B cell (primary cell): ENCODE data around the gene RIC1. TPM values are rescaled to one million over a fixed set of nuclear protein-coding genes. Genes with fewer than 3 reads are reported as not detected.

Source experiments
- ATAC-seq: fragments of 200-7000 bp; cut with Tn5 transposase; one replicate; pipeline ENCODE4 v1.10.0; 2021; ENCODE audit warnings: low read depth, mild to moderate bottlenecking, moderate number of reproducible peaks, moderate library complexity
- CTCF ChIA-PET: fragments of 350-600 bp; sonication (Branson Sonifier 250); formaldehyde crosslinking; loops from one replicate; lab custom pipeline; 2021; ENCODE audit warnings: antibody characterized with exemption, inconsistent platforms; lab: Charles Lee
- POLR2A ChIA-PET: fragments of 350-600 bp; sonication (Branson Sonifier 250); formaldehyde crosslinking; loops from one replicate; lab custom pipeline; 2021; ENCODE audit warnings: antibody characterized with exemption; lab: Charles Lee
- DNase-seq: peaks from one replicate; pipeline ENCODE4 v3.0.0; 2013
- H2AFZ ChIP-seq: 2 replicates; pipeline ENCODE4 v1.6.1; 2012; ENCODE audit warnings: mild to moderate bottlenecking, low read depth, low read length; ENCODE audit not compliant: insufficient read depth, poor library complexity, severe bottlenecking
- H3K27ac ChIP-seq, 2 donors: 1 replicate in 1 of 2; 2 replicates in 1 of 2; pipeline ENCODE4 v1.5.1; 2012 to 2013; ENCODE audit warnings: low read length in 2 of 2, mild to moderate bottlenecking in 2 of 2, moderate library complexity in 1 of 2
- H3K27me3 ChIP-seq, 4 experiments: fragments of 200-600 bp in 1 of 4; sonication (generic) in 1 of 4; replicated peaks in 1 of 4; 1 replicate in 2 of 4; 2 replicates in 2 of 4; pipeline versions ENCODE4 v1.6.1 to v1.7.0; 2013 to 2016; ENCODE audit warnings: low read length in 3 of 4, mild to moderate bottlenecking in 2 of 4, mixed read lengths in 1 of 4, moderate library complexity in 1 of 4; ENCODE audit not compliant: insufficient read depth in 4 of 4, control insufficient read depth in 3 of 4; ENCODE audit errors: control extremely low read depth in 1 of 4
- H3K36me3 ChIP-seq, 2 experiments: replicated peaks in 1 of 2; 1 replicate in 1 of 2; 2 replicates in 1 of 2; pipeline versions ENCODE4 v1.6.1 to v1.7.1; 2013; ENCODE audit warnings: low read length in 1 of 2; ENCODE audit not compliant: insufficient read depth in 2 of 2, control insufficient read depth in 1 of 2; ENCODE audit errors: control extremely low read depth in 1 of 2, extremely low read depth in 1 of 2
- H3K4me1 ChIP-seq, 2 donors: fragments of 200-600 bp in 1 of 2; sonication (generic) in 1 of 2; 1 replicate in 1 of 2; 2 replicates in 1 of 2; pipeline versions ENCODE4 v1.5.1 to v1.6.1; 2013 to 2017; ENCODE audit warnings: low read length in 2 of 2; ENCODE audit not compliant: control insufficient read depth in 2 of 2, insufficient read depth in 2 of 2
- H3K4me2 ChIP-seq: replicated peaks from 2 replicates; pipeline ENCODE3; 2012; ENCODE audit warnings: mild to moderate bottlenecking, low read depth, low read length; ENCODE audit not compliant: poor library complexity, severe bottlenecking
- H3K4me3 ChIP-seq, 5 experiments: fragments of 200-600 bp in 1 of 5; sonication (generic) in 1 of 5; 1 replicate in 3 of 5; 2 replicates in 2 of 5; pipeline versions ENCODE4 v1.5.1 to v1.7.0; 2011 to 2016; ENCODE audit warnings: low read length in 4 of 5, mild to moderate bottlenecking in 4 of 5, low read depth in 2 of 5, control low read depth in 1 of 5, moderate library complexity in 1 of 5; ENCODE audit not compliant: insufficient read depth in 1 of 5; ENCODE audit errors: control extremely low read depth in 1 of 5, extremely low read depth in 1 of 5
- H3K79me2 ChIP-seq: fragments of 200-600 bp; sonication (generic); one replicate; pipeline ENCODE4 v1.6.0; 2016; ENCODE audit warnings: low read length; ENCODE audit not compliant: control insufficient read depth, insufficient read depth
- H3K9ac ChIP-seq: fragments of 200-600 bp; sonication (generic); 2 replicates; pipeline ENCODE4 v1.6.1; 2017; ENCODE audit warnings: mild to moderate bottlenecking, low read length, moderate library complexity
- H3K9me3 ChIP-seq, 3 donors: one replicate each; pipeline versions ENCODE4 v1.6.1 to v1.7.1; 2013; ENCODE audit warnings: low read length in 2 of 3; ENCODE audit not compliant: control insufficient read depth in 2 of 3, insufficient read depth in 1 of 3; ENCODE audit errors: control extremely low read depth in 1 of 3
- H4K20me1 ChIP-seq: 2 replicates; pipeline ENCODE4 v1.6.0; 2012; ENCODE audit warnings: mild to moderate bottlenecking, low read length; ENCODE audit not compliant: insufficient read depth, control insufficient read depth, poor library complexity, severe bottlenecking
- H3K27ac Mint-ChIP-seq: one replicate; pipeline ENCODE4 v1.8.0; 2021; ENCODE audit warnings: mixed read lengths
- H3K27me3 Mint-ChIP-seq: one replicate; pipeline ENCODE4 v1.8.0; 2021; ENCODE audit warnings: mixed read lengths
- H3K4me1 Mint-ChIP-seq: one replicate; pipeline ENCODE4 v1.8.0; 2021; ENCODE audit warnings: mixed read lengths
- H3K4me3 Mint-ChIP-seq: one replicate; pipeline ENCODE4 v1.8.0; 2021; ENCODE audit warnings: mixed read lengths
- H3K9me3 Mint-ChIP-seq: one replicate; pipeline ENCODE4 v1.8.0; 2022; ENCODE audit warnings: mixed read lengths; ENCODE audit not compliant: insufficient read depth
- CTCF ChIP-seq: fragments of 200-600 bp; IDR thresholded peaks from one replicate; pipeline ENCODE4 v1.8.0; 2022; ENCODE audit warnings: antibody characterized with exemption, mild to moderate bottlenecking
- EZH2 ChIP-seq: IDR thresholded peaks from 2 replicates; pipeline ENCODE4 v1.6.1; 2012; ENCODE audit warnings: borderline replicate concordance, low read depth, mild to moderate bottlenecking, moderate library complexity, low read length; ENCODE audit not compliant: insufficient read depth, poor library complexity, severe bottlenecking
- WGBS: methylation state at CpG from one replicate; pipeline ENCODE4 v1.1.5; 2013; ENCODE audit warnings: missing lambda C conversion rate; ENCODE audit not compliant: insufficient coverage; 5-methylcytosine and 5-hydroxymethylcytosine counted together
- intact Hi-C: fragments of 100-400 bp; cut with micrococcal nuclease; formaldehyde crosslinking; loops from one replicate; pipeline ENCODE4 v1.10.0; 2022
- polyA plus RNA-seq: library from polyadenylated mRNA; depleted of rRNA; stranded (reverse); fragments of >200 nt; gene quantifications from 2 replicates; pipeline ENCODE4 v1.2.3, GENCODE V29; 2012
- total RNA-seq, 2 donors: library from RNA; stranded (reverse); fragments of 120-200 nt in 1 of 2; gene quantifications; 1 replicate in 1 of 2; 2 replicates in 1 of 2; pipeline versions ENCODE4 v1.2.3 to v1.2.4, GENCODE V29; 2013 to 2022

RIC1 gene
- total and polyA plus RNA-seq, 2 donors (not counting 1 experiment from before 2014, with no cell fraction given) = 20.7 to 58.8 TPM

GRCh38 chr9:5614192-5614591 lies 14.7 kb upstream of the RIC1 start:
- Mint-ChIP-seq H3K4me3 (no peak overlapping the region), H3K27ac (peak overlapping the region; percentile 46), H3K9me3 (no peaks in the 10 kb centered on the region), H3K4me1 (peaks cover 47% of the 10 kb centered on the region), H3K27me3 (no peaks in the 10 kb centered on the region)
- H3K27me3 ChIP-seq = no peaks in the 10 kb centered on the region
- no peak overlapping the region for H2AFZ ChIP-seq
- H3K9ac ChIP-seq = no peak overlapping the region
- intact Hi-C loops = no loop called here
- DNase-seq = no peak
- ChIA-PET CTCF (no interaction called here), POLR2A (interaction anchor here (0.7 kb wide), 1 partner anchor 935 kb away, joined by 4 read pairs; the partner anchor contains the start of gene CDC37L1)
- H3K4me2 ChIP-seq = no peak overlapping the region
- no peak overlapping the region for H3K27ac ChIP-seq
- H4K20me1 ChIP-seq = no peaks in the 10 kb centered on the region
- no peaks in the 10 kb centered on the region for H3K36me3 ChIP-seq
- no peak for ATAC-seq
- no CpG with 5 or more reads among the region's 4 CpGs for WGBS
- no peak overlapping the region for H3K4me3 ChIP-seq
- TF ChIP-seq CTCF = no peak
- TF ChIP-seq EZH2 = no peak
- H3K4me1 ChIP-seq = peaks cover 28 to 29% of the 10 kb centered on the region in 2 donors
- peaks cover 49% of the 10 kb centered on the region for H3K79me2 ChIP-seq
- H3K9me3 ChIP-seq = no peaks in the 10 kb centered on the region

GRCh38 chr9:5614985-5615384 lies 13.9 kb upstream of the RIC1 start:
- no peak overlapping the region for H3K4me2 ChIP-seq
- ATAC-seq (no peak), DNase-seq (no peak)
- H3K4me1 ChIP-seq = peaks cover 26 to 32% of the 10 kb centered on the region in 2 donors
- peaks cover 46% of the 10 kb centered on the region for H3K4me1 Mint-ChIP-seq
- H3K27ac Mint-ChIP-seq = peak overlapping the region; percentile 53
- H3K9me3 ChIP-seq = no peaks in the 10 kb centered on the region
- H2AFZ ChIP-seq = no peak overlapping the region
- H3K9me3 Mint-ChIP-seq = no peaks in the 10 kb centered on the region
- no peaks in the 10 kb centered on the region for H3K27me3 Mint-ChIP-seq
- H3K79me2 ChIP-seq = peaks cover 57% of the 10 kb centered on the region
- intact Hi-C loops = no loop called here
- no peak for TF ChIP-seq CTCF
- no peak for TF ChIP-seq EZH2
- POLR2A ChIA-PET = interaction anchor here (0.7 kb wide), 1 partner anchor 936 kb away, joined by 4 read pairs; the partner anchor contains the start of gene CDC37L1
- no peak overlapping the region for H3K4me3 Mint-ChIP-seq
- peak overlapping the region in 1 of 2 donors; percentile 74 for H3K27ac ChIP-seq
- H4K20me1 ChIP-seq = peaks cover 2% of the 10 kb centered on the region
- H3K9ac ChIP-seq = no peak overlapping the region
- H3K27me3 ChIP-seq = no peaks in the 10 kb centered on the region
- CTCF ChIA-PET = interaction anchor here (1.3 kb wide), 1 partner anchor 9 kb away, joined by 3 read pairs; no protein-coding TSS in a partner anchor
- H3K4me3 ChIP-seq = no peak overlapping the region
- WGBS = no CpG with 5 or more reads among the region's 3 CpGs
- H3K36me3 ChIP-seq = peaks cover 0 to under 1% of the 10 kb centered on the region in 2 experiments
